ENCODE results near the gene WWOX. TPM values are rescaled to one million over a fixed set of nuclear protein-coding genes. Genes with fewer than 3 reads are reported as not detected.

The WWOX gene
- polyA plus RNA-seq, 1 donor from 2014 or later: 25.6 TPM

GRCh38 chr16:78483124-78483992 lies 383.9 kb downstream of the WWOX start:
- H4K20me1 ChIP-seq (ENCODE audit: insufficient read depth): no peaks in the 10 kb centered on the region
- no peak overlapping the region for H3K9ac ChIP-seq (ENCODE audit: low read length)
- H3K9me2 ChIP-seq (ENCODE audit: insufficient read depth, low read length): no peaks in the 10 kb centered on the region
- TF ChIP-seq CTCF (IDR thresholded peaks at IDR 0.05; ENCODE audit: poor library complexity, severe bottlenecking) (no peak), POLR2AphosphoS5 (IDR thresholded peaks at IDR 0.05) (no peak), RAD21 (conservative IDR thresholded peaks at IDR 0.05) (no peak), EZH2 (IDR thresholded peaks at IDR 0.05; ENCODE audit: borderline replicate concordance, insufficient read depth, low read length, poor library complexity, severe bottlenecking) (no peak), TAF1 (IDR thresholded peaks at IDR 0.05; ENCODE audit: low read depth) (no peak), SMC3 (conservative IDR thresholded peaks at IDR 0.05; ENCODE audit: poor library complexity) (no peak), EP300 (conservative IDR thresholded peaks at IDR 0.05; ENCODE audit: poor library complexity, severe bottlenecking) (no peak), MXI1 (conservative IDR thresholded peaks at IDR 0.05; ENCODE audit: poor library complexity, severe bottlenecking) (no peak)
- TF ChIP-seq, protein P1, sequence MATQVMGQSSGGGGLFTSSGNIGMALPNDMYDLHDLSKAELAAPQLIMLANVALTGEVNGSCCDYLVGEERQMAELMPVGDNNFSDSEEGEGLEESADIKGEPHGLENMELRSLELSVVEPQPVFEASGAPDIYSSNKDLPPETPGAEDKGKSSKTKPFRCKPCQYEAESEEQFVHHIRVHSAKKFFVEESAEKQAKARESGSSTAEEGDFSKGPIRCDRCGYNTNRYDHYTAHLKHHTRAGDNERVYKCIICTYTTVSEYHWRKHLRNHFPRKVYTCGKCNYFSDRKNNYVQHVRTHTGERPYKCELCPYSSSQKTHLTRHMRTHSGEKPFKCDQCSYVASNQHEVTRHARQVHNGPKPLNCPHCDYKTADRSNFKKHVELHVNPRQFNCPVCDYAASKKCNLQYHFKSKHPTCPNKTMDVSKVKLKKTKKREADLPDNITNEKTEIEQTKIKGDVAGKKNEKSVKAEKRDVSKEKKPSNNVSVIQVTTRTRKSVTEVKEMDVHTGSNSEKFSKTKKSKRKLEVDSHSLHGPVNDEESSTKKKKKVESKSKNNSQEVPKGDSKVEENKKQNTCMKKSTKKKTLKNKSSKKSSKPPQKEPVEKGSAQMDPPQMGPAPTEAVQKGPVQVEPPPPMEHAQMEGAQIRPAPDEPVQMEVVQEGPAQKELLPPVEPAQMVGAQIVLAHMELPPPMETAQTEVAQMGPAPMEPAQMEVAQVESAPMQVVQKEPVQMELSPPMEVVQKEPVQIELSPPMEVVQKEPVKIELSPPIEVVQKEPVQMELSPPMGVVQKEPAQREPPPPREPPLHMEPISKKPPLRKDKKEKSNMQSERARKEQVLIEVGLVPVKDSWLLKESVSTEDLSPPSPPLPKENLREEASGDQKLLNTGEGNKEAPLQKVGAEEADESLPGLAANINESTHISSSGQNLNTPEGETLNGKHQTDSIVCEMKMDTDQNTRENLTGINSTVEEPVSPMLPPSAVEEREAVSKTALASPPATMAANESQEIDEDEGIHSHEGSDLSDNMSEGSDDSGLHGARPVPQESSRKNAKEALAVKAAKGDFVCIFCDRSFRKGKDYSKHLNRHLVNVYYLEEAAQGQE (IDR thresholded peaks at IDR 0.05; ENCODE audit: borderline replicate concordance): no peak
- H3K36me3 ChIP-seq (ENCODE audit: insufficient read depth, low read length): no peaks in the 10 kb centered on the region
- no peaks in the 10 kb centered on the region for H3F3A ChIP-seq (ENCODE audit: insufficient read depth, low read length, poor library complexity, severe bottlenecking)
- H3K27me3 ChIP-seq (ENCODE audit: insufficient read depth, low read depth, low read length): no peaks in the 10 kb centered on the region
- no peak overlapping the region for H3K4me3 ChIP-seq (ENCODE audit: low read length)
- no peak overlapping the region for H2AFZ ChIP-seq (ENCODE audit: low read depth, low read length)
- H3K4me2 ChIP-seq (ENCODE audit: low read length): no peak overlapping the region
- H3K9me3 ChIP-seq (ENCODE audit: low read length): no peaks in the 10 kb centered on the region
- H3K27ac ChIP-seq (ENCODE audit: low read length): no peak overlapping the region
- no peaks in the 10 kb centered on the region for H3K79me2 ChIP-seq (replicated peaks; ENCODE audit: insufficient read depth, low read length)

- no peaks in the 10 kb centered on the region for H3K9me2 ChIP-seq (ENCODE audit: insufficient read depth, low read length)
- no peak for TF ChIP-seq POLR2AphosphoS5 (IDR thresholded peaks at IDR 0.05)
- TF ChIP-seq, protein P1 (IDR thresholded peaks at IDR 0.05; ENCODE audit: borderline replicate concordance): no peak
- no peak for TF ChIP-seq TAF1 (IDR thresholded peaks at IDR 0.05; ENCODE audit: low read depth)
- TF ChIP-seq SMC3 (conservative IDR thresholded peaks at IDR 0.05; ENCODE audit: poor library complexity): no peak
- no peak for TF ChIP-seq RAD21 (conservative IDR thresholded peaks at IDR 0.05)
- no peak for TF ChIP-seq CTCF (IDR thresholded peaks at IDR 0.05; ENCODE audit: poor library complexity, severe bottlenecking)
- H3K79me2 ChIP-seq (replicated peaks; ENCODE audit: insufficient read depth, low read length): no peaks in the 10 kb centered on the region
- no peak overlapping the region for H3K4me2 ChIP-seq (ENCODE audit: low read length)
- no peaks in the 10 kb centered on the region for H3K27me3 ChIP-seq (ENCODE audit: insufficient read depth, low read depth, low read length)
- H4K20me1 ChIP-seq (ENCODE audit: insufficient read depth): no peaks in the 10 kb centered on the region
- no peaks in the 10 kb centered on the region for H3F3A ChIP-seq (ENCODE audit: insufficient read depth, low read length, poor library complexity, severe bottlenecking)
- H3K4me3 ChIP-seq (ENCODE audit: low read length): no peak overlapping the region
- H3K9me3 ChIP-seq (ENCODE audit: low read length): no peaks in the 10 kb centered on the region
- H3K9ac ChIP-seq (ENCODE audit: low read length): no peak overlapping the region
- H2AFZ ChIP-seq (ENCODE audit: low read depth, low read length): no peak overlapping the region
- H3K36me3 ChIP-seq (ENCODE audit: insufficient read depth, low read length): no peaks in the 10 kb centered on the region
- no peak overlapping the region for H3K27ac ChIP-seq (ENCODE audit: low read length)
These were observed 385.1 kb downstream of the WWOX start for GRCh38 chr16:78484509-78485058.

Data from neural cell (in vitro differentiated cells).